Calu3 (cell line): ENCODE results near the gene STEAP2. TPM values are rescaled to one million over a fixed set of nuclear protein-coding genes. Genes with fewer than 3 reads are reported as not detected.
A peak's percentile ranks its signal among the peaks of the same experiment; 100 is the strongest.

ENCODE experiments used
- BruUV-seq: library from RNA; stranded (reverse); fragments of 400-500 nt; replicated peaks from 2 replicates; lab custom pipeline; 2021; lab: Mats Ljungman, UMichigan
- CTCF ChIA-PET: fragments of 300-600 bp; sonication (Branson Sonifier 250); formaldehyde crosslinking; loops from one replicate; lab custom pipeline; 2022; ENCODE audit warnings: antibody characterized with exemption; lab: Charles Lee
- DNase-seq: peaks from one replicate; pipeline ENCODE4 v3.0.0; 2022
- H3K27ac Mint-ChIP-seq: one replicate; pipeline ENCODE4 v1.8.0; 2022; ENCODE audit warnings: mixed read lengths; ENCODE audit not compliant: unreplicated experiment
- H3K27me3 Mint-ChIP-seq: one replicate; pipeline ENCODE4 v1.8.0; 2022; ENCODE audit warnings: mixed read lengths; ENCODE audit not compliant: unreplicated experiment
- H3K36me3 Mint-ChIP-seq: one replicate; pipeline ENCODE4 v1.8.0; 2022; ENCODE audit warnings: mild to moderate bottlenecking, moderate library complexity, mixed read lengths; ENCODE audit not compliant: insufficient read depth, unreplicated experiment
- H3K4me1 Mint-ChIP-seq: one replicate; pipeline ENCODE4 v1.8.0; 2022; ENCODE audit warnings: mild to moderate bottlenecking, low read depth, mixed read lengths; ENCODE audit not compliant: unreplicated experiment
- H3K4me3 Mint-ChIP-seq: one replicate; pipeline ENCODE4 v1.8.0; 2022; ENCODE audit warnings: mild to moderate bottlenecking, low read depth, moderate library complexity, mixed read lengths; ENCODE audit not compliant: unreplicated experiment
- H3K9me3 Mint-ChIP-seq: one replicate; pipeline ENCODE4 v1.8.0; 2022; ENCODE audit warnings: low read depth, mixed read lengths; ENCODE audit not compliant: unreplicated experiment
- intact Hi-C: fragments of 100-400 bp; cut with micrococcal nuclease; formaldehyde crosslinking; loops from one replicate; pipeline ENCODE4 v1.10.0; 2022; ENCODE audit not compliant: unreplicated experiment
- total RNA-seq: library from RNA; stranded (reverse); gene quantifications from 2 replicates; pipeline ENCODE4 v1.2.3, GENCODE V29; 2022
- TF ChIP-seq, protein P1 (sequence below): fragments of 200-600 bp; IDR thresholded peaks from one replicate; pipeline ENCODE4 v1.8.0; 2022; ENCODE audit warnings: antibody characterized with exemption; ENCODE audit not compliant: unreplicated experiment

Gene STEAP2
- total RNA-seq, 1 experiment from 2014 or later = 38.5 TPM

DNA sequence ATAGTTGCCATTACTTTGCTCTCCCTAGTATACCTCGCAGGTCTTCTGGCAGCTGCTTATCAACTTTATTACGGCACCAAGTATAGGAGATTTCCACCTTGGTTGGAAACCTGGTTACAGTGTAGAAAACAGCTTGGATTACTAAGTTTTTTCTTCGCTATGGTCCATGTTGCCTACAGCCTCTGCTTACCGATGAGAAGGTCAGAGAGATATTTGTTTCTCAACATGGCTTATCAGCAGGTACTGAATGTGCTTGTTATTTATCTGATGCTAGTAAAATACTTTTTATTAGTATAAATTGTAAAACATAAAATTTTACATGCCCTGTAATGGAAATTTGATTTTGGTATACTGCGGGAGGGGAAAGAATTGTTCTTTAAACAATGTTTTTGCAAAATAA lies 15.7 kb downstream of the STEAP2 start:
- CTCF ChIA-PET = no interaction called here
- Mint-ChIP-seq H3K27ac (no peak overlapping the region), H3K4me3 (no peak overlapping the region), H3K4me1 (peaks cover 28% of the 10 kb centered on the region), H3K9me3 (no peaks in the 10 kb centered on the region), H3K27me3 (no peaks in the 10 kb centered on the region), H3K36me3 (peaks cover 21% of the 10 kb centered on the region)
- intact Hi-C loops = no loop called here
- BruUV-seq = no TSS peak
- no peak for DNase-seq
- TF ChIP-seq, protein P1, sequence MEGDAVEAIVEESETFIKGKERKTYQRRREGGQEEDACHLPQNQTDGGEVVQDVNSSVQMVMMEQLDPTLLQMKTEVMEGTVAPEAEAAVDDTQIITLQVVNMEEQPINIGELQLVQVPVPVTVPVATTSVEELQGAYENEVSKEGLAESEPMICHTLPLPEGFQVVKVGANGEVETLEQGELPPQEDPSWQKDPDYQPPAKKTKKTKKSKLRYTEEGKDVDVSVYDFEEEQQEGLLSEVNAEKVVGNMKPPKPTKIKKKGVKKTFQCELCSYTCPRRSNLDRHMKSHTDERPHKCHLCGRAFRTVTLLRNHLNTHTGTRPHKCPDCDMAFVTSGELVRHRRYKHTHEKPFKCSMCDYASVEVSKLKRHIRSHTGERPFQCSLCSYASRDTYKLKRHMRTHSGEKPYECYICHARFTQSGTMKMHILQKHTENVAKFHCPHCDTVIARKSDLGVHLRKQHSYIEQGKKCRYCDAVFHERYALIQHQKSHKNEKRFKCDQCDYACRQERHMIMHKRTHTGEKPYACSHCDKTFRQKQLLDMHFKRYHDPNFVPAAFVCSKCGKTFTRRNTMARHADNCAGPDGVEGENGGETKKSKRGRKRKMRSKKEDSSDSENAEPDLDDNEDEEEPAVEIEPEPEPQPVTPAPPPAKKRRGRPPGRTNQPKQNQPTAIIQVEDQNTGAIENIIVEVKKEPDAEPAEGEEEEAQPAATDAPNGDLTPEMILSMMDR = no peak

GRCh38 chr7:90229682-90230081 lies 18.1 kb downstream of the STEAP2 start:
- Mint-ChIP-seq H3K4me3 (peak overlapping the region; percentile 66), H3K4me1 (peaks cover 26% of the 10 kb centered on the region), H3K27ac (peak overlapping the region; percentile 96), H3K27me3 (no peaks in the 10 kb centered on the region), H3K36me3 (peaks cover 35% of the 10 kb centered on the region), H3K9me3 (no peaks in the 10 kb centered on the region)
- CTCF ChIA-PET = interaction anchor here (0.9 to 1.0 kb wide), 2 partner anchors 18 kb away, joined by 3 to 4 read pairs; partner anchors contain the start of gene STEAP2
- TF ChIP-seq, protein P1 = no peak
- no peak for DNase-seq
- no TSS peak for BruUV-seq
- intact Hi-C loops = loop anchor here (2.0 to 5.0 kb wide), 2 partner anchors 17 to 72 kb away; no protein-coding TSS in a partner anchor

DNA sequence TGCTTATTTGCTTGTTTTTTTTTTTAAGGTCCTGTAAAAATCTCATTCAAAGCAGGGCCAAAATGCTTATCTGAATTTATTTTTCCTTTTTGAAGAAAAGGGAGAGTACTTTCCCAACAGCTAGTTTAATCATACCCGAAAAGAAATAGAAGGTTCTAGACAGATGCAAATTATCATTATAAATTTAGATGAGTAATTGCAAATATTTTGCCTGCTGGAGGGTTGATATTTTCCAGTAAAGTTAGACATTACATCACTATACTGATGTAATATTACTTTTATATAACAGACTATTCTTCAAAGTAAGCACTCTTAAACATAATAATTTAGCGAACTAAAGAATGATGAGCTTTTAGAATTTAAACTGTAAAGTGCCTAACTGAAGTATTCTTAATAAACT lies 19.3 kb downstream of the STEAP2 start:
- intact Hi-C loops = loop anchor here (5.0 kb wide), 1 partner anchor 74 kb away; no protein-coding TSS in a partner anchor

GRCh38 chr7:90231304-90231703 lies 19.8 kb downstream of the STEAP2 start:
- Mint-ChIP-seq H3K27ac (no peak overlapping the region), H3K4me3 (peak overlapping the region; percentile 56), H3K9me3 (no peaks in the 10 kb centered on the region), H3K36me3 (peaks cover 38% of the 10 kb centered on the region), H3K27me3 (no peaks in the 10 kb centered on the region), H3K4me1 (peaks cover 26% of the 10 kb centered on the region)
- BruUV-seq = no TSS peak
- CTCF ChIA-PET = interaction anchor here (0.7 kb wide), 1 partner anchor 1422 kb away, joined by 4 read pairs; no protein-coding TSS in a partner anchor
- TF ChIP-seq, protein P1 = no peak
- intact Hi-C loops = loop anchor here (5.0 kb wide), 1 partner anchor 74 kb away; no protein-coding TSS in a partner anchor
- no peak for DNase-seq

More for the DNA sequence above, 19.3 kb downstream of the STEAP2 start:
- peaks cover 26% of the 10 kb centered on the region for H3K4me1 Mint-ChIP-seq
- H3K9me3 Mint-ChIP-seq = no peaks in the 10 kb centered on the region
- no peak overlapping the region for H3K4me3 Mint-ChIP-seq
- TF ChIP-seq, protein P1 = no peak
- CTCF ChIA-PET = interaction anchor here (0.7 kb wide), 1 partner anchor 1422 kb away, joined by 4 read pairs; no protein-coding TSS in a partner anchor
- H3K36me3 Mint-ChIP-seq = peaks cover 38% of the 10 kb centered on the region
- no TSS peak for BruUV-seq
- no peak overlapping the region for H3K27ac Mint-ChIP-seq
- no peak for DNase-seq
- no peaks in the 10 kb centered on the region for H3K27me3 Mint-ChIP-seq
